HG03064 (cell line): ENCODE data around the gene MED9.

Experiments used
- ATAC-seq: cut with Tn5 transposase; IDR thresholded peaks from one replicate; pipeline ENCODE4 v1.9.1; 2021; ENCODE audit warnings: low read depth; ENCODE audit not compliant: unreplicated experiment

The MED9 gene

DNA sequence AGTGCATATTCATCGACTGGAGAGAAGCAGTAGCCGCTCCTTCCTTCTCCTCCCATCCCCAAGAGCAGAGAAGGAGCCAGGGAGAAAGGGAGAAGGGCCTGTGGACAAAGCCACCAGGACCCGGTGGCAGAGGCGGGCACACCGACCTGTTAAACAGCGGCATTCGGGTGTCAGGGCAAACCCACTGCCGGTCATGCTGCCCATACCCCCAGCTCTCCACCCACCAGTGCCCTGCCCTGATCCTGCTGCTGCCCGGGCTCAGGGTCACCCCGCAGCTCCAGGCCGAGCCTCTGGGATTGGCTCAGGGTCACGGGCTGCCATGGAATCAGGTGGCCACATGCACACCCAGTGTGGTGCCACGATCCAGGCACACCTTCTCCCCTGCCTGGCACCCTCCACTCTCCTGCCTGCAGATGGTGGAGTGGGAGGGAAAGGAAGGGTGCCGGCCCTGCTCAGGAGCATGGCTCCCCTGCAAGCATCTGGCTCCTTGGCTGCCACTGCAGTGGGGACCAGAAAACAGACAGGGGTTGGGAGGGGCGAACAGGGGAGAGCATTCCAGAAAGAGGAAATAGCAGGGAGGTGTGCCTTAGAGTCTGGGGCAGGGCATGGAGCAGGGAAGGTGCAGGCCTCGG, 37.7 kb downstream of the MED9 start:
- ATAC-seq: no peak

DNA sequence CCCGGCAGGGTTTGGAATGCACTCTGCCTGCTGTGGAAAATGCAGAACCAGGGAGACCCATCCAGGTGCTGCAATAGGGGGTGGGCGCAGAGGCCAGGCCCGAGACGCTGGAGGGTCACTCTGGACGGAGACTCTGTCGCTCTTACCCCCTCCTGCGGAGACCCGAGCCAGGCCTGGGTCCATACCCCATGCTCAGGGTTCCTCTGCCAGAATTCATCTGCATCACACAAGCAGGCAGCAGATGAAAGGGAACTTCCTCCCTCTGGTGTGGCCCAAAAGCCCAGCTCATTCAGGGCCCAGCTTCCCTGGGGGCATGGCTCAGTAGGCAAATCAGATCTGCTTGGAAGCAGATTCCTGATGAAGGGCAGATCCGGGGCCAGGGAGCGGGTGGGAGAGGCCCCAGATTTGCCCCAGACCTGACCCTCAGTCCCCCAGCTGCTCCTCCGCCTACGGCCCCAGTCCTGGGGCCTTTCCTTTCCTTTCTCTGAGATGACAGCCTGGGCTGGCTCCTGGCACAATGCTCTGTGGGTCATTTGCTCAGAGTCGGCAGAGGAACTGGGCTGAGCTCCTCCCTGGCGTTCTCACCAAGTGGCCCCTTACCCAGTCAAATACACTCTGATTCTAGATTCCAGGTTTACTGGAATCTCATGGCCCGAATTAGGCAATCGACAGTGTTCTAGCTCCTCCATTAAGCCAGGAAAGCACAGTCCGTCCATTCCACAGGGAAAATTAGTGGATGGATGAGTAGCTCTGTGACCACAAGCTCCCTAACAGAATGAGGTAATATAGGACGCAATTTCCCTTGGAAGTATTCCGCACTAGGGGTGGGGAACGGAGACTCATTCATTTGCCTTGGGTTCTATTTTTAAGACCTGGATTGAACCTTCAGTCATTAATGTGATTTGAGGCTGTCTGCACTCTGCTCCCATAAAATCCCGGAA, 38.5 kb downstream of the MED9 start:
- ATAC-seq: no peak

DNA sequence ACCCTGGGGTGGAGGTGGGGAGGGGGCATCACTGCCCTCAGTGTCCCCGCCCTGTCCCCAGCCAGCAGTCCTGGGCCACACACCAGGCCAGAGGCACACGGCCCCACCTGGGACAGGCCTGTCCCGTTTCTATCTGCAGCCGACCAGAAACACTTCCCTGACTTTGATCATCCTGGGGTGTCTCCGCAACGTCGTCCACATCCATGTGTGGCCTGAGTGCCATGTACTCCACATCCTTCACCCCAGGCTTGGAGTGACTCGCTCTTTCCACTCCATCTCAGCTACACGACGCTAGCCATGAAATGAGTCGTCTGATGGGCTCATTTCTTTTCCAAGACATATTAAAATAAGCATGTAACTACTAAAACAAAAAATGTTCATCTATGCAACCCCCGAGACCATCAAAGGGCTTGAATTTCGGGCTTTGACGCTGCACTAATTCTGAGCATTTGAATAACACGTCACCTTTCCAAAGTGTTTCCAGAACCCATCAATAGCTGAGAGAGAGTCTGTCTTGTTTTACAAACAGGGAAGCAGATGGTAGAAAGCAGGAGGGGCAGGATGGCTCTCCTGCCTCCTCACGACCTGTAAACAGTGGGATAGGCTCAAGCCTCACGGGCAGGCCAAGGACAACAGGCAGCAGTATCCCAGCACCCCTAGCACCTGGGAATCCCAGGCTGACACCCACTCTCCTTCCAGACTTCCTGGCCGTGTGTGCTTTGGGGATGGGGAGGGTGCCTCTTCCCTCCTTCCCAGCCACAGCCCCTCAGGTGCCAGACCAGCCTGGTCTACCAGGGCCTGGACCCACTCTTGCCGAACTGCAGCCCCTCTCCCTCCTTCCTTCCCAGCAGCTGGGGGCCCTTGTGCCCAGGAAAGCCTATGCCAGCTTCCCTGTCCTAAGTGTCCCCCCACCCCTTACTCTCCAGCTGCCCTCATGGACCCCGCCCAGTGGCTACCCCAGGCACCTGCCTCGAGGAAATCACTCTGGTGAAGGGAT, 39.4 kb downstream of the MED9 start:
- no peak for ATAC-seq

- no peak for ATAC-seq
Observed at GRCh38 chr17:17516941-17517720, 40.3 kb downstream of the MED9 start.

DNA sequence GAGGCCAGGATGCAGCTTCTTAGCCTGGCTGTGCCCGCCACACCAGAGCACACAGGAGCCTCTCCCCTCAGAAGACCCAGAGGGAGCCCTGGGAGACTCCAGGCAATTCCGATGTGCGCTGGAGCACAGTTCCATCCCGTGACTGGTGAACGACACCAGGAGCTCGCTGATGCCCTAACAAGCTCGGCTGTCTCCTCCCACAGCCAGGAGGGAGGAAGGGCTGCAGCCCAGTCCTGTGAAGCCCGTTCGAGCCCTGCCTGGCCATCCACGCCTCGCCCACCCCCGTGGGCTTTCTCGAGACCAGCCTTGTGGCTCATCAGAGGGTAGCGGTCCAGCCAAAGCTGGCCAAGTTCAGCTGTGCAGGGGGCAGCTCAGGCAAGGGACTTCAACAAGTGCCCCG, 41.2 kb downstream of the MED9 start:
- ATAC-seq: no peak

- ATAC-seq: no peak
Observed at GRCh38 chr17:17518951-17519350, 42.2 kb downstream of the MED9 start.

GRCh38 chr17:17519886-17520285, 43.1 kb downstream of the MED9 start:
- ATAC-seq: no peak

DNA sequence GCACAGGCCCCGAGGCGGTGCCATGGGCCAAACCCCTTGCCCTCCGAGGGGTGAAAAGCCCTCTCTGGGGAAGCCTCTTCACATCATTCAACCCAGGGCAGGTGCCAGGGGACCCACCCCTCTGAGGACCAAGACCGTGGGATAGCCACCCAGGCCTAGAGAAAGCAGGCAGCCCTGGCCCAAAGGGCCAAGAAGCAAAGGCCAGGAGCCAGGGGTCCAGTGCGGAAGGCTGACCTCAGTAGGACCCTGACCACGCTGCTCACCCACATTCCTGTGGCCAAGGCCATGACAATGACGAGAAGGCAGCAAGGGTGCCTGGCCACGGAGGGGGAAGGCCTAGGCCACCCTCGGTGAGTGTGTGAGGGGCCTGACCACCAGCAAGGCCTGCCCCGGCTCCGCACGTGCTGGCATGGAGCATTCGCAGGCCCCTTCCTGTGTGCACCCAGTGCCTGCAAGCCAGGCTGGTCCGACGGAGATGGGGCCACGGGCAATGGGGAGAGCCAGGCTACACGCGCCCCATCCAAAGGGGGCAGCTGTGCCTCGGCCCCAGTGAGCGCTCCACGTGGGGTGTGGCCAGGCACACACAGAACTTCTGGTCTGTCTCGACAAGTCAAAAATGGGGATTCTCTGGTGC, 43.9 kb downstream of the MED9 start:
- no peak for ATAC-seq

- no peak for ATAC-seq
Observed at GRCh38 chr17:17523001-17523730, 46.4 kb downstream of the MED9 start.

DNA sequence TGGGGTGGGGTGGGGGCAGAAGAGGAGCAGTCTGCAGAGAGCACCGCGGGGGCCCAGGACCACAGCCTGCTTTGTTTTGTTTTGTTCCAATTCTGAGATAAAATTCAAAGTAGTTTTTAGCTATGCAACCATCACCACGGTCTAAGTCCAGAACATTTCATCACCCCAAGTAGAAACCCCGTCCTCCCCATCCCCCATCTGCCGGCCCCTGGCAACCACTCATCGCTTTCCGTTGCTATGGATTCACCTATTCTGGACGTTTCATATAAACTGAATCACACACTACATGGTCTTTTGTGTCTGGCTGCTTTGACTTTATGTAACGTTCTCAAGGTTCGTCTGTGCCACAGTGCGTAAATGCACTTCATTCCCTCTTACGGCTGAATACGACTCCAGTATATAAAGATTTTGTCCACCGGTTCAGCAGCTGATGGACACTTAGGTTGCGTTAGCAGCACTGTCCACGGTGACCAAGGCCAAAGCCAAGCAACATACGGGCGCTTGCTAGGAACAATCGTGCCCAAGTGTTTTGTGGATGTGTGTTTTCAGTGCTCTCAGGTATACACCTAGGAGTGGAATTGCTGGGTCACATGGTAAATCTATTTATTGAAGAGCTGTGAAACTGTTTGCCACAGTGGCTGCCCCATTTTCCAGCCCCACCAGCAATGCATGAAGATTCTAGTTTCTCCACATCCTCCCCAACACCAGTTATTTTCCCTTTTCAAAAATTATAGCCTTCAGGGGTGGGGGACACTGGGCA, 47.1 kb downstream of the MED9 start:
- no peak for ATAC-seq

DNA sequence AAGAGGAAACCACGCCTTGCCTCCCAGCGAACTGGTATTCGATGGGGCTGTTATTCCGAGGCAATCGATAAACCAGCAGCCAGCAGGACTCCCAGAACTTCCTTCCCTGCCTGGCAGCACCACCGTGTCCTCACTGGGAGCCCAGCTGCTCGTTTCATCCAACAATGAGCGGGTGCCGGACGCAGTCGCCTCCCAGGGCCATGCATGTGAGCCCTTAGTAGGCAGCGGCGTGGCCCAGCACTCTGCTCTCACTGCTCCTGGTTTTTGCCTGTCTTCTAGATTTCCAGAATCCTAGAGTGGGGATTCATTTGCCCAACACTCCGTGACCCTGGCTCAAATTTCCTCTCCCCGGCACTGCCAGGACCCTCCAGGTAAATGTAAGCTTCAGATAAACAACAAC, 48.5 kb downstream of the MED9 start:
- ATAC-seq: no peak

GRCh38 chr17:17525956-17526355, 49.2 kb downstream of the MED9 start:
- ATAC-seq: no peak

GRCh38 chr17:17526369-17526768, 49.6 kb downstream of the MED9 start:
- ATAC-seq: no peak

GRCh38 chr17:17527534-17527933, 50.7 kb downstream of the MED9 start:
- no peak for ATAC-seq

- no peak for ATAC-seq
Observed at GRCh38 chr17:17527956-17528500, 51.2 kb downstream of the MED9 start.

DNA sequence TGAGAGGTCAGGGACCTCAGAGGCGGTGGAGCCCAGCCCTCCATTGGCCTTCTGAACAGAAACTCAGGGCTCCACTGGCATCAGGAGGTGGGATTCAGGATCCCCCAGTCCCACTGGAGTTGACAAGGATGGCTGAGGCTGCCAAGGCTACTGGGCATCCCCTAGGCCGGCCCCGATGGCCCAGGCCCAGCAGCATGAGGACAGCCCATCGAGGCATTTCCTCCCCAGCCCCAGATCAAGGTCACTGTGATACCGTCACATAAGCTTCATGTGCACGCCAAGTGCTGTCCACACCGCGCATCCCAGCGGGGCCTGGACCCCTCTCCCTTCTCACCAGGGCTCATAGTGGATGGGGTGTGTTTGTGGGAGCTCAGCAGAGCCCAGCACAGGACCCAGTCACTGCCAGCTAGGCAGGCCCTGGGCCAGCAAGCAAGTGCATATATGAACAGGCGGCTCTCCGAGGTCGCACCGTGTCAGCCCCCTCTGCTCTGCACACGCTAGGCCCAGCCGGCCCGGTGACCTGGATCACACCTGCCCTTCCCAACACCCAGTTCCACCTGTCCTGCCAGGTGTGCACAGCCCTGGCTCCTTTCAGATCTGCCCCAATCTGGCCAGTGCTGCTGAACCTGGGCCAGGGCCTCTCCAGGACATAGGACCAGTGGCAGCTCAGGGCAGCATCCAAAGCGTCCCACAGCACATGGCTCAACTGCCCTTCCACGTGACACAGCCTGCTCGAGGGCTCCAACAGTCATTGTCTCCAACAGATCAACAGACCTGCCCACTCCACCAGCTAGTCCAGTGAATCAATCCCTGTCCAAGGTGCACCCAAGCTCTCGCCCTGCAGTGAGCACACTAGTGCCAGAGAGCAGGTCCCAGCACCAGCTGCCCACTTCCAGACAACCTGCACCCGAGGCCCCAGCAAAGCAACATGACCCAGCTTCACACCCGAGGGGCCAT, 52.2 kb downstream of the MED9 start:
- no peak for ATAC-seq

DNA sequence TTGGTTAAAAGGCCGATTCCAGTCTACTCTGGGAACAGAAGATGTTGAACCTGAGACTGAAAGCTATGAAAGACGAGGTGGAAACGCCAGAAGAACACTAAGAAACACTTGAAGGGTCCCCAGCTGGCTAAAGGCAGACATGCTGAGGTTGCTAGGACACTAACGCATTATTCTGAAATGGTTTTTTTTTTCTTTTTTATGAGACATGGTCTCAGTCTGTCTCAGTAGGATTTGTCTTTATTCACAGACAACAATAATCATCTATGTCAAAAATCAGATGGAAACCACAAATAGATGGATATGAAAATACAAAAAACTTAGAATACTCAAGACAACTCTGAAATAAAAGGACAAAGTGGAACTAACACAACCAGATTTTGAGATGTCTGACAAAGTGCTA, 54.4 kb downstream of the MED9 start:
- no peak for ATAC-seq
